Right atrium auricular region (tissue), 2 donors: Measurements from ENCODE around the gene ZHX3. TPM values are rescaled to one million over a fixed set of nuclear protein-coding genes. Genes with fewer than 3 reads are reported as not detected.

Experiments
- DNase-seq: peaks from one replicate; pipeline ENCODE4 v3.0.0-alpha.2; 2019; ENCODE audit warnings: low spot score
- H3K27ac ChIP-seq, 2 donors: fragments of 200-600 bp; sonication (generic); 1 replicate in 1 of 2; 2 replicates in 1 of 2; pipeline ENCODE4 v1.5.1; 2016 to 2019
- H3K27me3 ChIP-seq, 2 donors: fragments of 200-600 bp; sonication (generic); one replicate each; pipeline versions ENCODE4 v1.5.1 to v1.6.0; 2017 to 2019
- H3K36me3 ChIP-seq: fragments of 200-600 bp; sonication (generic); one replicate; pipeline ENCODE4 v1.5.1; 2016
- H3K4me1 ChIP-seq, 2 donors: fragments of 200-600 bp; sonication (generic); one replicate each; pipeline versions ENCODE4 v1.5.1 to v1.6.0; 2017 to 2019
- H3K4me3 ChIP-seq, 2 donors: fragments of 200-600 bp; sonication (generic); 1 replicate in 1 of 2; 2 replicates in 1 of 2; pipeline ENCODE4 v1.5.1; 2017 to 2019; ENCODE audit warnings: mild to moderate bottlenecking in 1 of 2, moderate library complexity in 1 of 2
- H3K9me3 ChIP-seq, 2 donors: fragments of 200-600 bp; sonication (generic); one replicate each; pipeline ENCODE4 v1.5.1; 2019
- CTCF ChIP-seq, 2 donors: fragments of 200-600 bp; sonication (generic); IDR thresholded peaks; one replicate each; pipeline ENCODE4 v1.5.1; 2019; ENCODE audit warnings: antibody characterized with exemption in 2 of 2
- total RNA-seq, 2 donors: library from RNA; depleted of rRNA; stranded (reverse); fragments of >200 nt; gene quantifications; one replicate each; pipeline ENCODE4 v1.1.0, GENCODE V29; 2016

ZHX3 gene
- total RNA-seq, 2 donors from 2014 or later: 23.8 to 25.7 TPM

GRCh38 chr20:41151134-41151869, 166.2 kb downstream of the ZHX3 start:
- H3K4me3 ChIP-seq: no peak overlapping the region
- no peaks in the 10 kb centered on the region for H3K36me3 ChIP-seq
- H3K9me3 ChIP-seq: no peaks in the 10 kb centered on the region
- no peak for DNase-seq
- H3K27me3 ChIP-seq: no peaks in the 10 kb centered on the region
- H3K27ac ChIP-seq: peak overlapping the region; percentile 47 to 83
- peaks cover 0 to 100% of the 10 kb centered on the region in 2 donors for H3K4me1 ChIP-seq
- no peak for TF ChIP-seq CTCF (IDR thresholded peaks at IDR 0.05)

GRCh38 chr20:41150664-41151063, 166.9 kb downstream of the ZHX3 start:
- H3K4me1 ChIP-seq: peaks cover 0 to 100% of the 10 kb centered on the region in 2 donors
- H3K27me3 ChIP-seq: no peaks in the 10 kb centered on the region
- DNase-seq: no peak
- TF ChIP-seq CTCF (IDR thresholded peaks at IDR 0.05): no peak
- no peak overlapping the region for H3K4me3 ChIP-seq
- H3K36me3 ChIP-seq: no peaks in the 10 kb centered on the region
- no peaks in the 10 kb centered on the region for H3K9me3 ChIP-seq
- peak overlapping the region; percentile 47 to 83 for H3K27ac ChIP-seq

- TF ChIP-seq CTCF (IDR thresholded peaks at IDR 0.05): no peak
- no peaks in the 10 kb centered on the region for H3K9me3 ChIP-seq
- no peak for DNase-seq
- H3K4me3 ChIP-seq: no peak overlapping the region
- peak overlapping the region in 1 of 2 donors; percentile 83 for H3K27ac ChIP-seq
- H3K27me3 ChIP-seq: no peaks in the 10 kb centered on the region
- peaks cover 0 to 99% of the 10 kb centered on the region in 2 donors for H3K4me1 ChIP-seq
- no peaks in the 10 kb centered on the region for H3K36me3 ChIP-seq
Measured at GRCh38 chr20:41148942-41149341, 168.6 kb downstream of the ZHX3 start.

GRCh38 chr20:41147767-41148191, 169.8 kb downstream of the ZHX3 start:
- no peaks in the 10 kb centered on the region for H3K9me3 ChIP-seq
- no peak for DNase-seq
- no peaks in the 10 kb centered on the region for H3K36me3 ChIP-seq
- no peaks in the 10 kb centered on the region for H3K27me3 ChIP-seq
- peaks cover 0 to 99% of the 10 kb centered on the region in 2 donors for H3K4me1 ChIP-seq
- TF ChIP-seq CTCF (IDR thresholded peaks at IDR 0.05): no peak
- peak overlapping the region; percentile 74 to 83 for H3K27ac ChIP-seq
- H3K4me3 ChIP-seq: no peak overlapping the region

GRCh38 chr20:41145821-41146620, 171.5 kb downstream of the ZHX3 start:
- Histone ChIP-seq H3K4me3 (no peak overlapping the region), H3K27ac (peak overlapping the region; percentile 74 to 83), H3K9me3 (no peaks in the 10 kb centered on the region), H3K27me3 (no peaks in the 10 kb centered on the region), H3K4me1 (peaks cover 0 to 99% of the 10 kb centered on the region in 2 donors), H3K36me3 (no peaks in the 10 kb centered on the region)
- no peak for DNase-seq
- TF ChIP-seq CTCF (IDR thresholded peaks at IDR 0.05): no peak
